GM12872 (cell line): ENCODE data around the gene NFS1.

Experiments used
- CTCF ChIP-seq: IDR thresholded peaks from 3 replicates; pipeline ENCODE4 v1.5.1; 2011; ENCODE audit warnings: low read depth, mild to moderate bottlenecking, low read length, moderate library complexity; ENCODE audit not compliant: insufficient read depth

Gene NFS1

DNA sequence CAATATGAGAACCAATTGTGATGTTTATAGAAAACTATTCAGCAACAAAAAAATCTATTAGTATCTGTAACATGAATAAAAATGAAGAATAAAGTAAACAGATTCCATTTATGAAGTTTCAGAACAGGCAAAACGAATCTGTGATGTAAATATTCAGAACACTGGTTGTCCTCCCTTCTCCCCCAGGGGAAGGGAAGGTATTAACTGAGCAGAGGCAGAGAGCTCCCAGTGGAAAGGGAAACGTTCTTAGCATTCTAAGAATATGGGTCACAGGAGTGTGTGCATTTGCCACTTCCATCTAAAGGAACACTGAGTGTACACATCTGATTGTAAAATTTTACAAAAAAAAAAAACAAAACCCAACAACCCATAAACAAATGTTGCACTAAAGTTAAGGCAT is 60.4 kb downstream of the NFS1 start:
- no peak for TF ChIP-seq CTCF

DNA sequence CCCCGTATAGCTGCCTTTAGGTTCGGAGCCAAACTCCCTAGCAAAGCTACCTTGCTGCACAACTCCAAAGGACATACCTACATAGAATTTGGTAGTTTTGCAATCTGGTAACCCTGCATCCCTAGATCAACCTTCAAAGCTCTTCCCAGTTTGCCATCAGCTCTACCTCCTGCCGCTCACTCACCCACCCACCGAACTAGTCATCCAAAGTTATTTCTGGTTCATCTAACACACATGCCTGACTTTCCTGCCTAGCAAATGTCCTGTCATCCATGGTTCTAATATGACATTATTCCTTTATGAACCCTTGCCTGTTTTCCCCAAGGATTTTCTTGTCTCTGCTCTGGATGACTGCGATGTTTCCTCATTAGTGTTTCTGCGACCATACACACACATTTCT is 61.9 kb downstream of the NFS1 start:
- no peak for TF ChIP-seq CTCF

DNA sequence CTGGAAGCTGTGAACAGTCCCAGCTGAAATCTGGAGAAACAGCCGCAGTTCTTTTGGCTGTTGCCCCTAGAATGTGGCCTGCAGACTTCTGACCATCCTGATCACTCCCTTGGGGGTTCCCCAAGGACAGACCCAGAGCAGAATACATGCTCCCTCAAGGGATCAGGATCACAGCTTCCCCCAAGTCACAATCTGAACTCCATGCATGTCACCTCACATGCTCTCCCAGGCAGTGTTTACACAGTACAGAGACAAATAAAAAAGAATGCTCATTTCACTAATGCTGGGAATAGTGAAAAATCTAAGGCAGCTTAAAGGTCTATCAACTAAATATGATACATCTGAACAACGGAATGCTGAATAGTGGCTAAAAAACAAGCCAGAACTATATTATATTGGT is 63.1 kb downstream of the NFS1 start:
- no peak for TF ChIP-seq CTCF

DNA sequence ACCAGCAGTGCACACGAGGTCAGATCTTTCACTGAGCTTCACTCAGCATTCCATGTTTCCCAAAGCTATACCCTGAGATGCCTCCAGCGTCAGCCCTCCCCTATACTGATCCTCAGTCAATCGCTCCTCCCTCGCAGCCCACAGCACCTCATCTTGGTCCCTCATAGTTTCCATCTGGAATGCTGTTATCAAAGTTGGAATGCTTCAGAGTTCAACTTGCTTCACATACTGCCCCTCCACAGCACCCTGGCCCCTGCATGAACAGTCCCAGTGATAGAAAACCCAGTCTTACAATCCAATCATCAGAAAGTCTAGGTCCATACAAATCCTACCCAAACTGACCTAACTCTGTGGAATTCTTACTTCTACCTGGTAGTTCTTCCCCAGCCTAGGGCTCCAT is 63.5 kb downstream of the NFS1 start:
- no peak for TF ChIP-seq CTCF

DNA sequence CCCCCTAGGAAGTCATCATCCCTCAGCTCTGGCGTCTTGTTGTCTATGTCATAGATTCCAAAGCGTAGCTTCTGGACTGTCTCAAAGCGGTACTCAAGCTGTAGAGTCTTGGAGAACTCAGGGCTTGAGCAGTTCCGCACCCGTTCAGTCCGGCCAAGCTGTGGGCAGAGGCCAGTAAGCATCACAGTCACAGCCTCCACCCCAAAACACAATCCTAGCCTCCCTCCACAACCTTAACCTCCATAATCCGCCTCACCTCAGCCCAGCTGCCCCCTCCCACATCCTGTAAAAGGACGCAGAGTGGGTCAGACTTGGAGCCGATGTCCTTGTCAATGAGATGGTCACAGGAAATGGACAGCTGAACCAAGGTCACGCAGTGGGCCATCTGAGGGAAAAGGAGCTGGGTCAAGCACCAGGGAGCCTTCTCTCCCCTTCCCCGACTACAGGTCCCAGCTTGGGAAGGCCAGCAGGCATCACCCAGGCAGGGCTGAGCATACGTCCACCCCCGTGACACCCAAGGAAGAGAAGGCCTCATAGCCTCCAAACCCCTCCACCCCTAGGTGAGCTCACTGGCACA is 66.5 kb downstream of the NFS1 start:
- no peak for TF ChIP-seq CTCF

- no peak for TF ChIP-seq CTCF
These were observed 68.5 kb downstream of the NFS1 start for GRCh38 chr20:35630636-35631035.

GRCh38 chr20:35629427-35630145 is 69.6 kb downstream of the NFS1 start:
- TF ChIP-seq CTCF, result no peak
